Endothelial cell of umbilical vein (primary cell): Measurements from ENCODE around the gene LUZP2. TPM values are rescaled to one million over a fixed set of nuclear protein-coding genes. Genes with fewer than 3 reads are reported as not detected.
"Not testable (repeated sequence)": the region's sequence is repeated elsewhere in the genome, so short reads cannot be mapped to it uniquely, and the experiment has no call there.

ENCODE experiments used
- BruUV-seq: library from RNA; stranded (reverse); fragments of 400-500 nt; replicated peaks from 2 replicates; lab custom pipeline; 2021; lab: Mats Ljungman, UMichigan
- CTCF ChIA-PET: fragments of 300-600, 350-600 bp; sonication (Branson Sonifier 250); formaldehyde crosslinking; loops from one replicate; lab custom pipeline; 2021; ENCODE audit warnings: antibody characterized with exemption, inconsistent platforms; lab: Charles Lee
- POLR2A ChIA-PET: fragments of 300-600, 350-600 bp; sonication (Branson Sonifier 250); formaldehyde crosslinking; loops from one replicate; lab custom pipeline; 2021; ENCODE audit warnings: antibody characterized with exemption, inconsistent platforms; lab: Charles Lee
- DNase-seq: peaks from one replicate; pipeline ENCODE4 v3.0.0-alpha.2; 2011; ENCODE audit warnings: low read depth, low spot score
- FAIRE-seq: peaks from 2 replicates; lab custom pipeline; 2011; peaks lifted over from hg19 to GRCh38; lab: Jason Lieb, UNC
- H2AFZ ChIP-seq: 2 replicates; pipeline ENCODE4 v1.6.0; 2012; ENCODE audit warnings: low read depth, low read length, control low read depth, inconsistent platforms
- H3K27ac ChIP-seq: 2 replicates; pipeline ENCODE4 v1.5.1; 2011; ENCODE audit warnings: low read depth, mild to moderate bottlenecking, control low read depth, low read length, moderate library complexity; ENCODE audit not compliant: insufficient read depth
- H3K27me3 ChIP-seq, 2 experiments: 2 replicates each; pipeline versions ENCODE4 v1.6.0 to v1.6.1; 2011; ENCODE audit warnings: low read length in 2 of 2, mixed read lengths in 1 of 2; ENCODE audit not compliant: control insufficient read depth in 2 of 2, insufficient read depth in 2 of 2
- H3K36me3 ChIP-seq, 2 experiments: 2 replicates in 1 of 2; 3 replicates in 1 of 2; pipeline ENCODE4 v1.5.1; 2011; ENCODE audit warnings: low read length in 2 of 2, mild to moderate bottlenecking in 1 of 2, moderate library complexity in 1 of 2; ENCODE audit not compliant: control insufficient read depth in 2 of 2, insufficient read depth in 2 of 2; ENCODE audit errors: extremely low read depth in 1 of 2
- H3K4me1 ChIP-seq: 3 replicates; pipeline ENCODE4 v1.5.1; 2011; ENCODE audit warnings: mild to moderate bottlenecking, low read length; ENCODE audit not compliant: control insufficient read depth, insufficient read depth; ENCODE audit errors: extremely low read depth
- H3K4me2 ChIP-seq: 2 replicates; pipeline ENCODE4 v1.6.1; 2011; ENCODE audit warnings: low read length, control low read depth, mixed read lengths; ENCODE audit not compliant: insufficient read depth
- H3K4me3 ChIP-seq, 3 experiments: fragments of 200-600 bp in 1 of 3; sonication (generic), shearing (Covaris generic) in 1 of 3; replicated peaks in 1 of 3; 2 replicates each; pipeline ENCODE4 v1.5.1; 2011 to 2016; ENCODE audit warnings: control low read depth in 3 of 3, low read length in 3 of 3, mild to moderate bottlenecking in 2 of 3, inconsistent platforms in 1 of 3, low read depth in 1 of 3, moderate library complexity in 1 of 3; ENCODE audit not compliant: insufficient read depth in 1 of 3
- H3K79me2 ChIP-seq: 2 replicates; pipeline ENCODE4 v1.6.0; 2012; ENCODE audit warnings: low read length, inconsistent platforms; ENCODE audit not compliant: control insufficient read depth, insufficient read depth
- H3K9ac ChIP-seq: replicated peaks from 2 replicates; pipeline ENCODE3; 2011; ENCODE audit warnings: low read length, control low read depth; ENCODE audit not compliant: insufficient read depth; ENCODE audit errors: extremely low read depth
- H3K9me1 ChIP-seq: replicated peaks from 3 replicates; pipeline ENCODE4 v1.6.0; 2011; ENCODE audit warnings: mild to moderate bottlenecking, low read length; ENCODE audit not compliant: control insufficient read depth, insufficient read depth; ENCODE audit errors: extremely low read depth
- H3K9me3 ChIP-seq: replicated peaks from 2 replicates; pipeline ENCODE4 v1.5.1; 2012; ENCODE audit warnings: low read length, inconsistent platforms; ENCODE audit not compliant: control insufficient read depth, insufficient read depth
- H4K20me1 ChIP-seq: replicated peaks from 2 replicates; pipeline ENCODE3; 2011; ENCODE audit warnings: mild to moderate bottlenecking, low read length; ENCODE audit not compliant: control insufficient read depth, insufficient read depth; ENCODE audit errors: extremely low read depth
- EZH2 ChIP-seq: IDR thresholded peaks from 2 replicates; pipeline ENCODE4 v1.6.1; 2012; ENCODE audit warnings: borderline replicate concordance, low read depth, mild to moderate bottlenecking, moderate library complexity, low read length, inconsistent platforms; ENCODE audit not compliant: severe bottlenecking
- FOS ChIP-seq: IDR thresholded peaks from 2 replicates; pipeline ENCODE4 v1.6.1; 2011; ENCODE audit warnings: mild to moderate bottlenecking, low read length, moderate library complexity, borderline replicate concordance; ENCODE audit not compliant: insufficient read depth
- GATA2 ChIP-seq: IDR thresholded peaks from 2 replicates; pipeline ENCODE4 v1.7.0; 2011; ENCODE audit warnings: low read depth, mild to moderate bottlenecking, moderate library complexity, mixed read lengths, low read length; ENCODE audit not compliant: insufficient read length, insufficient read depth
- JUN ChIP-seq: IDR thresholded peaks from 2 replicates; pipeline ENCODE4 v1.6.1; 2011; ENCODE audit warnings: borderline replicate concordance, low read depth; ENCODE audit not compliant: insufficient read length, insufficient read depth
- MYC ChIP-seq: IDR thresholded peaks from one replicate; pipeline ENCODE4 v1.6.1; 2011; ENCODE audit warnings: mild to moderate bottlenecking, low read depth, low read length
- POLR2A ChIP-seq: IDR thresholded peaks from 2 replicates; pipeline ENCODE4 v1.6.1; 2012; ENCODE audit warnings: low read depth, mild to moderate bottlenecking, control low read depth, low read length
- POLR2AphosphoS5 ChIP-seq: IDR thresholded peaks from 2 replicates; pipeline ENCODE4 v1.6.1; 2012; ENCODE audit warnings: low read depth, mild to moderate bottlenecking, control low read depth, low read length, moderate library complexity; ENCODE audit not compliant: insufficient read depth
- dilution Hi-C: fragments of 300-500 bp; cut with MboI; formaldehyde crosslinking; loops from one replicate; pipeline ENCODE4 v1.15.0; 2019; ENCODE audit warnings: low sequenced_read_pairs; ENCODE audit not compliant: extremely low pct_ligation_motif_present
- intact Hi-C: fragments of 100-400 bp; cut with micrococcal nuclease; formaldehyde crosslinking; loops from one replicate; pipeline ENCODE4 v1.10.0; 2022
- polyA plus RNA-seq, 4 experiments: library from polyadenylated mRNA; depleted of rRNA in 3 of 4; stranded (reverse) in 3 of 4; unstranded in 1 of 4; fragments of >200 nt; gene quantifications; 2 replicates each; pipeline versions ENCODE4 v1.2.1 to v1.2.3, GENCODE V29; 2011 to 2012; ENCODE audit warnings: missing spikeins in 1 of 4
- total RNA-seq: library from RNA; stranded (reverse); gene quantifications from 2 replicates; pipeline ENCODE4 v1.2.3, GENCODE V29; 2021
- TF ChIP-seq, protein P1 (sequence below): IDR thresholded peaks from 2 replicates; pipeline ENCODE4 v1.6.1; 2011; ENCODE audit not compliant: insufficient read depth, insufficient read length
- TF ChIP-seq, protein P2 (sequence below), 2 donors: IDR thresholded peaks; 1 replicate in 1 of 2; 2 replicates in 1 of 2; pipeline ENCODE4 v1.5.1; 2011; ENCODE audit warnings: low read length in 2 of 2, mild to moderate bottlenecking in 2 of 2, moderate library complexity in 2 of 2, control low read depth in 1 of 2, inconsistent platforms in 1 of 2, low read depth in 1 of 2; ENCODE audit not compliant: insufficient read depth in 1 of 2; ENCODE audit errors: extremely low read depth in 1 of 2

The LUZP2 gene
- total and polyA plus RNA-seq, 2 donors (not counting 3 experiments of a cell fraction or from before 2014, with no cell fraction given), result 0.07 TPM; not detected in 1

DNA sequence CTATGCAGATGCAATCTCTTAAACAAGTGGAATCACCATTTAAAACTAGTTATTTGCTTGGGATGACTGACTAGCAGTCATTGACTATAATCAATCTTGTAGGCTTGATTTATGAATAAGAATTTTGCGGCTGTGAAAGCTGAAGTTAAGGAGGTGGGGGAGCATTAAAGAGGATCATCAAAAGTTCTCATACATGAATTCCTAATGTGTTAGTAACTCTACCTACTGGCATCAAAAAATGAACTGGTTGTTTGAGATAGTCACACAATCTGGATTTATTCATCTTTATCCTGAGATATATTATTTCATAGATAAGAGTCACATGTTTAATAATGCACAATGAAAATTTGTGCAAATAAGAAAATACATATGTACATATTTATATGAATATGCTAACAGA lies 393.6 kb downstream of the LUZP2 start:
- CTCF ChIA-PET, result no interaction called here
- BruUV-seq, result no TSS peak
- Histone ChIP-seq H3K4me1 (no peaks in the 10 kb centered on the region), H3K27me3 (no peaks in the 10 kb centered on the region), H3K9ac (no peak overlapping the region), H3K4me3 (no peak overlapping the region), H3K4me2 (no peak overlapping the region), H3K79me2 (no peaks in the 10 kb centered on the region), H3K9me3 (no peaks in the 10 kb centered on the region), H3K36me3 (no peaks in the 10 kb centered on the region), H3K27ac (no peak overlapping the region), H4K20me1 (no peaks in the 10 kb centered on the region), H2AFZ (no peak overlapping the region), H3K9me1 (no peaks in the 10 kb centered on the region)
- DNase-seq (no peak), FAIRE-seq (no peak)
- TF ChIP-seq, protein P1, sequence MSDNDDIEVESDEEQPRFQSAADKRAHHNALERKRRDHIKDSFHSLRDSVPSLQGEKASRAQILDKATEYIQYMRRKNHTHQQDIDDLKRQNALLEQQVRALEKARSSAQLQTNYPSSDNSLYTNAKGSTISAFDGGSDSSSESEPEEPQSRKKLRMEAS, result no peak
- TF ChIP-seq EZH2 (no peak), GATA2 (no peak), POLR2A (no peak), MYC (no peak), JUN (no peak), POLR2AphosphoS5 (no peak), FOS (no peak)
- TF ChIP-seq, protein P2, sequence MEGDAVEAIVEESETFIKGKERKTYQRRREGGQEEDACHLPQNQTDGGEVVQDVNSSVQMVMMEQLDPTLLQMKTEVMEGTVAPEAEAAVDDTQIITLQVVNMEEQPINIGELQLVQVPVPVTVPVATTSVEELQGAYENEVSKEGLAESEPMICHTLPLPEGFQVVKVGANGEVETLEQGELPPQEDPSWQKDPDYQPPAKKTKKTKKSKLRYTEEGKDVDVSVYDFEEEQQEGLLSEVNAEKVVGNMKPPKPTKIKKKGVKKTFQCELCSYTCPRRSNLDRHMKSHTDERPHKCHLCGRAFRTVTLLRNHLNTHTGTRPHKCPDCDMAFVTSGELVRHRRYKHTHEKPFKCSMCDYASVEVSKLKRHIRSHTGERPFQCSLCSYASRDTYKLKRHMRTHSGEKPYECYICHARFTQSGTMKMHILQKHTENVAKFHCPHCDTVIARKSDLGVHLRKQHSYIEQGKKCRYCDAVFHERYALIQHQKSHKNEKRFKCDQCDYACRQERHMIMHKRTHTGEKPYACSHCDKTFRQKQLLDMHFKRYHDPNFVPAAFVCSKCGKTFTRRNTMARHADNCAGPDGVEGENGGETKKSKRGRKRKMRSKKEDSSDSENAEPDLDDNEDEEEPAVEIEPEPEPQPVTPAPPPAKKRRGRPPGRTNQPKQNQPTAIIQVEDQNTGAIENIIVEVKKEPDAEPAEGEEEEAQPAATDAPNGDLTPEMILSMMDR (IDR thresholded peaks at IDR 0.05; ENCODE audit: extremely low read depth in 1 of 2, insufficient read depth in 1 of 2, low read depth in 1 of 2, low read length in 2 of 2), result no peak
- POLR2A ChIA-PET, result no interaction called here
- intact Hi-C loops, result no loop called here
- dilution Hi-C loops, result no loop called here

DNA sequence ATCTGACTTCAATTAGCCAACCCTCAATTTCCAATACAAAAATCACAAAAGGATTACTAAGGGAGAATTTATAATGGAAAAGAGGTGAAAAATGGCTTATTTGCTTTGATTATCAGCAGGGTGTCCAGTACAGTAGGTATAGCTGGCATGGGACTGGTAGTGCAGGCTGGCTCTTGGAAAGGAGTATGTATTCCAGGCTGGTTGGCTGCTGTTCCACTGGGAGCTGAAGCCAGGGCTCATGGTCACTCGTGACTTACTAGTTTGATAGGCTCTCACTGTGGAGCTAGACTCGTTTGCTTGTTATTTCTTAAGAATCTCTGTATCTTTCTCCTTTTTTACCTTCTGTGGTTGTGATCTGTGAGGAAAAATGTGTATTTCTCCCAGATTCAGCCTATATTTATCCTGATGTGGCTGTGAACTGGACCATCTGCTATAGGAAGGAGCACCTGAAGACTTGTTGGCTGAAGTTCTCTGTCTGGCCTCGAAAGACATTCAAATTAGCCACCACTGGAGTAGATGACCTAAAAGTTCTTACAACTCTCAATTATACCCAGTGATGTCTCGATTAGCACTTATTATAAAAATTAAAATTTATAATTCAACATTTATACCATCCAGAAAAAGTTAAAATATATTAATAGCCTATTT lies 395.1 kb downstream of the LUZP2 start:
- H3K4me1 ChIP-seq, H3K4me2 ChIP-seq, H3K27ac ChIP-seq, H3K27me3 ChIP-seq, H3K4me3 ChIP-seq, FAIRE-seq, H3K9me3 ChIP-seq, H3K9ac ChIP-seq, H4K20me1 ChIP-seq, H3K79me2 ChIP-seq, dilution Hi-C loops, intact Hi-C loops, H3K36me3 ChIP-seq, DNase-seq, H2AFZ ChIP-seq, H3K9me1 ChIP-seq, BruUV-seq, POLR2A ChIA-PET: not testable (repeated sequence)
- CTCF ChIA-PET, result interaction anchor here (1.0 kb wide), 1 partner anchor 13 kb away, joined by 4 read pairs; no protein-coding TSS in a partner anchor
